Heart right ventricle (tissue), 16 donors: ENCODE data around the gene AKAP6. TPM values are rescaled to one million over a fixed set of nuclear protein-coding genes. Genes with fewer than 3 reads are reported as not detected.

ENCODE experiments used
- ATAC-seq, 8 donors: fragments of 200-7000 bp; cut with Tn5 transposase; one replicate each; pipeline ENCODE4 v1.9.1; 2020; ENCODE audit warnings: mild to moderate bottlenecking in 8 of 8, moderate library complexity in 8 of 8, moderate number of reproducible peaks in 1 of 8
- DNase-seq, 2 donors: peaks; one replicate each; pipeline ENCODE4 v3.0.0-alpha.2; 2020
- H3K27ac ChIP-seq, 10 donors: fragments of 200-600 bp; sonication (generic) in 2 of 10; one replicate each; pipeline versions ENCODE4 v1.5.0 to v1.8.0; 2020 to 2022; ENCODE audit warnings: mild to moderate bottlenecking in 3 of 10
- H3K27me3 ChIP-seq, 7 donors: fragments of 200-600 bp; one replicate each; pipeline ENCODE4 v1.8.0; 2021 to 2022; ENCODE audit warnings: mild to moderate bottlenecking in 2 of 7
- H3K36me3 ChIP-seq, 9 donors: fragments of 200-600 bp; sonication (generic) in 1 of 9; one replicate each; pipeline versions ENCODE4 v1.5.0 to v1.8.0; 2020 to 2022; ENCODE audit warnings: mild to moderate bottlenecking in 2 of 9
- H3K4me1 ChIP-seq, 9 donors: fragments of 200-600 bp; sonication (generic) in 1 of 9; one replicate each; pipeline versions ENCODE4 v1.5.0 to v1.8.0; 2020 to 2022; ENCODE audit warnings: mild to moderate bottlenecking in 4 of 9
- H3K4me3 ChIP-seq, 10 donors: fragments of 200-600 bp; sonication (generic) in 2 of 10; one replicate each; pipeline versions ENCODE4 v1.5.0 to v1.8.0; 2020 to 2022; ENCODE audit warnings: mild to moderate bottlenecking in 7 of 10, moderate library complexity in 2 of 10
- H3K9me3 ChIP-seq, 11 donors: fragments of 200-600 bp in 10 of 11; sonication (generic) in 2 of 11; one replicate each; pipeline versions ENCODE4 v1.5.0 to v1.8.0; 2013 to 2022; ENCODE audit warnings: mild to moderate bottlenecking in 2 of 11, control low read depth in 1 of 11, moderate library complexity in 1 of 11
- CTCF ChIP-seq, 9 donors: fragments of 200-600 bp; sonication (generic) in 2 of 9; IDR thresholded peaks; one replicate each; pipeline versions ENCODE4 v1.5.0 to v1.8.0; 2021 to 2022; ENCODE audit warnings: antibody characterized with exemption in 9 of 9, mild to moderate bottlenecking in 5 of 9, moderate library complexity in 1 of 9
- WGBS, 2 donors: extraction: QIAGEN DNeasy Blood & Tissue Kit; methylation state at CpG; one replicate each; pipeline ENCODE4 v1.1.7; 2013; ENCODE audit warnings: inconsistent platforms in 1 of 2; 5-methylcytosine and 5-hydroxymethylcytosine counted together
- intact Hi-C, 10 donors: fragments of 100-400 bp; cut with DNase I; formaldehyde crosslinking; loops; one replicate each; pipeline versions ENCODE4 v1.11.1 to v1.14.2; 2022
- polyA plus RNA-seq, 2 donors: library from polyadenylated mRNA; stranded (reverse); fragments of 200-250 nt; gene quantifications; one replicate each; pipeline ENCODE4 v1.2.3, GENCODE V29; 2013
- total RNA-seq, 10 donors: library from RNA; stranded (reverse); fragmentation: NEBNext Ultra II Directional in 3 of 10; extraction: Animal tissue kit (Norgen Biotek cat#: 25700) in 3 of 10; gene quantifications; one replicate each; pipeline versions ENCODE4 v1.2.1 to v1.2.4, GENCODE V29; 2021 to 2023
- donor health status: Arrhythmogenic right ventricular cardiomyopathy.
- donor health status: ischemic (EF 13 %, LVEDD 7.1; RV severe dilation, severe dysfunction).
- donor health status: healthy with polysubstance abuse.
- donor health status: DM: no; HTN: yes; CAD: no.
- donor health status: DM: no; HTN: no; CAD: no.
- donor health status: ischemic (EF 25% LVEDD 6.9; RV normal size, moderate dysfunction).
- donor health status: ischemic (EF 25% LVEDD 5.7; RV mildly dilated, moderate dysfunction).
- donor health status: healthy.
- donor health status: DM: yes; HTN: yes; CAD: no.
- donor health status: Ischemic cardiomyopathy.
- donor health status: ischemic (EF 35%, LVEDD 5.7; RV mildly dilated, moderate dysfunction).
- donor health status: nonischemic (EF 11% LVEDD 7.7; RV severe dilation, severe dysfunction).
- donor health status: DM: yes; HTN: yes; CAD: no.
- donor health status: PGD.
- donor health status: ischemic (EF 29% LVEDD 5.4; RV normal size, mild dysfunction).
- donor health status: nonischemic (EF 23%, LVEDD 6.1; RV moderate dilation, normal function).

AKAP6 gene
- total and polyA plus RNA-seq, 12 donors, result 13.5 to 332 (median 229) TPM

- intact Hi-C loops, result no loop called here
- H3K27ac ChIP-seq, result no peak overlapping the region
Measured at GRCh38 chr14:32761381-32761968, 432.4 kb downstream of the AKAP6 start.

GRCh38 chr14:32762886-32763285 lies 433.8 kb downstream of the AKAP6 start:
- Histone ChIP-seq H3K27me3 (no peaks in the 10 kb centered on the region), H3K9me3 (no peaks in the 10 kb centered on the region), H3K27ac (no peak overlapping the region), H3K4me3 (no peak overlapping the region), H3K4me1 (peaks cover 0 to 14% (median 6%) of the 10 kb centered on the region in 9 donors), H3K36me3 (peaks cover 0 to 12% (median 0%) of the 10 kb centered on the region in 9 donors)
- no peak for DNase-seq
- no peak for TF ChIP-seq CTCF (IDR thresholded peaks at IDR 0.05)
- no peak for ATAC-seq
- intact Hi-C loops, result no loop called here
- WGBS, 2 donors, result 57 to 64% methylated on average over 2 of the region's 2 CpGs

More at GRCh38 chr14:32761381-32761968, 432.4 kb downstream of the AKAP6 start:
- no peak for ATAC-seq
- Histone ChIP-seq H3K36me3 (peaks cover 0 to 6% (median 0%) of the 10 kb centered on the region in 9 donors), H3K9me3 (no peaks in the 10 kb centered on the region), H3K4me1 (peaks cover 0 to 23% (median 6%) of the 10 kb centered on the region in 9 donors), H3K27me3 (no peaks in the 10 kb centered on the region), H3K4me3 (no peak overlapping the region)
- 58 to 64% methylated on average over 5 of the region's 5 CpGs for WGBS, 2 donors
- no peak for TF ChIP-seq CTCF (IDR thresholded peaks at IDR 0.05)
- DNase-seq, result no peak

- Histone ChIP-seq H3K27ac (no peak overlapping the region), H3K36me3 (peaks cover 0 to 14% (median 0%) of the 10 kb centered on the region in 9 donors), H3K9me3 (no peaks in the 10 kb centered on the region), H3K27me3 (no peaks in the 10 kb centered on the region), H3K4me1 (peaks cover 0 to 14% (median 6%) of the 10 kb centered on the region in 9 donors), H3K4me3 (no peak overlapping the region)
- 79 to 87% methylated on average over 1 of the region's 1 CpG for WGBS, 2 donors
- no peak for TF ChIP-seq CTCF (IDR thresholded peaks at IDR 0.05)
- ATAC-seq (no peak), DNase-seq (no peak)
- intact Hi-C loops, result no loop called here
Measured at GRCh38 chr14:32763673-32764072, 434.6 kb downstream of the AKAP6 start.

GRCh38 chr14:32764131-32764530 lies 435.0 kb downstream of the AKAP6 start:
- no peak for TF ChIP-seq CTCF (IDR thresholded peaks at IDR 0.05)
- ATAC-seq (no peak), DNase-seq (no peak)
- Histone ChIP-seq H3K9me3 (no peaks in the 10 kb centered on the region), H3K4me1 (peaks cover 0 to 14% (median 6%) of the 10 kb centered on the region in 9 donors), H3K27me3 (no peaks in the 10 kb centered on the region), H3K36me3 (peaks cover 0 to 14% (median 0%) of the 10 kb centered on the region in 9 donors), H3K27ac (no peak overlapping the region), H3K4me3 (no peak overlapping the region)
- intact Hi-C loops, result no loop called here
